ENCODE data around the gene TSEN54. TPM values are rescaled to one million over a fixed set of nuclear protein-coding genes. Genes with fewer than 3 reads are reported as not detected.

Gene TSEN54
- polyA plus RNA-seq, 1 donor (not counting 4 experiments of a cell fraction or from before 2014, with no cell fraction given) = 24.1 TPM

DNA sequence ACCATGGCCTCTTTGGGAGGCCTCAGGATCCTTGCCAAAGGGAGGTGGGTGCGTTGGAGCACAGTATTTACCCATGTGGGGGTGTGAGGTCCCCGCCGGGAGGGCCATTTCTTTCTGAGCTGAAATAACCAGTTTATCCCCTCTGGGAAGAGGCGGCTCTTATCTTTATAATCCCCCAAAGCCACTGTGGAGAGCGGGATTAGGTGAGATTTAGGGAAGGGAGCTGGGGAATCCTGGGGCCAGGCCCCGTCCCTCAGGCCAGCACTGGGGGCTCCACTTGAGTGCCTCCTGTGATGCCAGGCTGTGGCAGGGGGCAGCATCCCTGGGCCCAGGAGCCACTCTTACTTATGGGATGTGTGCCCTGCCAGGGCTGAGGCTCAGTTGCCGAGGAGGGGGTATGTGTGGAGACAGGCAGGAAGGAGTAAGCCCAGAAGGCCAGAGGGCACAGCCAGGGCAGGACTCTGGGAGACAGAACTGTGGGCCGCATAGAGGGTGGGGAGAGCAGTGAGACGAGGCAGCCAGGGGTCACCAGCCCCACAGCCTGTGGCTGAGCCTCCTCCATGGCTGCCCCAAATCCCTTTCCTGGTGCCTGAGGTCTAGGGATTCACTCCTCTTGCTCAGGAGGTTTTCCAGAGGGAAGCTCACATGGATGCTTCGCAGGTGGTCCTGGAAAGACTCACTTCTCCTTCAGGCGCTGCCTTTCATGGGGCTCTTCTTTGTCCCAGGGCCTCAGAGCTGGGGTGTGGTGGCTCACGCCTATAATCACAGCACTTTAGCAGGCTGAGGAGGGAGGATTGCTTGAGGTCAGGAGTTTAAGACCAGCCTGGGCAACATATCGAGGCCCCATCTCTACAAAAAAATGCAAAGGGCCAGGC, 34.9 kb upstream of the TSEN54 start:
- H3K9me3 ChIP-seq (ENCODE audit: control insufficient read depth, low read depth, low read length) = no peaks in the 10 kb centered on the region
- TF ChIP-seq, protein P1, sequence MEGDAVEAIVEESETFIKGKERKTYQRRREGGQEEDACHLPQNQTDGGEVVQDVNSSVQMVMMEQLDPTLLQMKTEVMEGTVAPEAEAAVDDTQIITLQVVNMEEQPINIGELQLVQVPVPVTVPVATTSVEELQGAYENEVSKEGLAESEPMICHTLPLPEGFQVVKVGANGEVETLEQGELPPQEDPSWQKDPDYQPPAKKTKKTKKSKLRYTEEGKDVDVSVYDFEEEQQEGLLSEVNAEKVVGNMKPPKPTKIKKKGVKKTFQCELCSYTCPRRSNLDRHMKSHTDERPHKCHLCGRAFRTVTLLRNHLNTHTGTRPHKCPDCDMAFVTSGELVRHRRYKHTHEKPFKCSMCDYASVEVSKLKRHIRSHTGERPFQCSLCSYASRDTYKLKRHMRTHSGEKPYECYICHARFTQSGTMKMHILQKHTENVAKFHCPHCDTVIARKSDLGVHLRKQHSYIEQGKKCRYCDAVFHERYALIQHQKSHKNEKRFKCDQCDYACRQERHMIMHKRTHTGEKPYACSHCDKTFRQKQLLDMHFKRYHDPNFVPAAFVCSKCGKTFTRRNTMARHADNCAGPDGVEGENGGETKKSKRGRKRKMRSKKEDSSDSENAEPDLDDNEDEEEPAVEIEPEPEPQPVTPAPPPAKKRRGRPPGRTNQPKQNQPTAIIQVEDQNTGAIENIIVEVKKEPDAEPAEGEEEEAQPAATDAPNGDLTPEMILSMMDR (optimal IDR thresholded peaks at IDR 0.05 in 1 of 3, IDR thresholded peaks at IDR 0.05 in 1 of 3, conservative IDR thresholded peaks at IDR 0.05 in 1 of 3; ENCODE audit: extremely low read depth in 1 of 3, insufficient read depth in 2 of 3, low read length in 3 of 3) = no peak
- TF ChIP-seq EZH2 (IDR thresholded peaks at IDR 0.05; ENCODE audit: low read length) = no peak
- no peak overlapping the region for H3K4me3 ChIP-seq (ENCODE audit: control insufficient read depth in 2 of 3, extremely low read depth in 1 of 3, insufficient read depth in 2 of 3, low read depth in 1 of 3, low read length in 3 of 3)
- no peaks in the 10 kb centered on the region for H3K27me3 ChIP-seq (ENCODE audit: control insufficient read depth, extremely low read depth, insufficient read depth, low read length)
- no peak for FAIRE-seq
- H3K79me2 ChIP-seq (ENCODE audit: control insufficient read depth, insufficient read depth, low read length) = no peaks in the 10 kb centered on the region
- H3K27ac ChIP-seq (ENCODE audit: control insufficient read depth, insufficient read depth, low read length) = no peak overlapping the region
- peaks cover 0 to 1% of the 10 kb centered on the region in 2 experiments for H3K36me3 ChIP-seq (ENCODE audit: control insufficient read depth in 2 of 2, extremely low read depth in 1 of 2, insufficient read depth in 2 of 2, low read length in 2 of 2)
- dilution Hi-C loops (cut with MboI; ENCODE audit: extremely low pct_ligation_motif_present, low sequenced_read_pairs) = no loop called here
- H3K4me1 ChIP-seq (ENCODE audit: control insufficient read depth, extremely low read depth, insufficient read depth, low read length) = no peaks in the 10 kb centered on the region
- peaks cover 4% of the 10 kb centered on the region for H4K20me1 ChIP-seq (ENCODE audit: control insufficient read depth, extremely low read depth, insufficient read depth, low read length)
- no peak for DNase-seq (ENCODE audit: low read depth, low spot score)
- H3K9ac ChIP-seq (ENCODE audit: control insufficient read depth, extremely low read depth, insufficient read depth, low read length) = no peak overlapping the region
- H2AFZ ChIP-seq (ENCODE audit: control insufficient read depth, low read length) = no peak overlapping the region
- H3K9me1 ChIP-seq (ENCODE audit: control insufficient read depth, extremely low read depth, insufficient read depth, low read length) = no peaks in the 10 kb centered on the region
- no peak overlapping the region for H3K4me2 ChIP-seq (ENCODE audit: control insufficient read depth, extremely low read depth, insufficient read depth, low read depth, low read length)

DNA sequence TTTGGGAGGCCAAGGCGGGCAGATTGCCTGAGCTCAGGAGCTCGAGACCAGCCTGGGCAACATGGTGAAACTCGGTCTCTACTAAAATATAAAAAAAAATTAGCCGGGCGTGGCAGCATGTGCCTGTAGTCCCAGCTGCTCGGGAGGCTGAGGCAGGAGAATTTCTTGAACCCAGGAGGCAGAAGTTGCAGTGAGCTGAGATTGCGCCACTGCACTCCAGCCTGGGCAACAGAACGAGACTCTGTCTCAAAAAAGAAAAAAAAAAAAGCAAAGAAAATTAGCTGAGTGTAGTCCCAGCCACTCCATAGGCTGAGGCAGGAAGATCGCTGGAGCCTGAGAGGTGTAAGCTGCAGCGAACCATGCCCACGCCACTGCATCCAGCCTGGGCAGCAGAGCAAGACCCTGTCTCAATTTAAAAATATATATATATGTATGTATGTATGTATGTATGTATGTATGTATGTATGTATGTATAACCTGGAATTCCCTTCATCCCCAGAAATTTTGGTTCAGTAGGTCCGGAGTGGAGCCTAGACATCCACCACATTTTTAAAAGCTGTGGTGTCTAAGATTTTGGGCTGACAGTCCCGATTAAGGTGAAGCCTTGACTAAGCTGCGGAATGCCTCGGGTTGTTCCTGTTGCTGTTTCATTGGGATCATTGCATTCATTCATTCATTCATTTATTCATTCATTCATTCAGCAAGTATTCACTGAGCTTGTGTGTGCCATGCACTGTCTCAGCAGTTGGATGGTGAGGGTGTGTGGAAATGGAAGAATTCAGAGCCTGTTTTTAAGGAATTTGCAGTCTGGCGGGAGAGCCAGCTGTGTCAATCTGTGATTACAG, 34.0 kb upstream of the TSEN54 start:
- TF ChIP-seq EZH2 (IDR thresholded peaks at IDR 0.05; ENCODE audit: low read length) = no peak
- TF ChIP-seq, protein P1 (optimal IDR thresholded peaks at IDR 0.05 in 1 of 3, IDR thresholded peaks at IDR 0.05 in 1 of 3, conservative IDR thresholded peaks at IDR 0.05 in 1 of 3; ENCODE audit: extremely low read depth in 1 of 3, insufficient read depth in 2 of 3, low read length in 3 of 3) = no peak
- peaks cover 0 to 1% of the 10 kb centered on the region in 2 experiments for H3K36me3 ChIP-seq (ENCODE audit: control insufficient read depth in 2 of 2, extremely low read depth in 1 of 2, insufficient read depth in 2 of 2, low read length in 2 of 2)
- dilution Hi-C loops (cut with MboI; ENCODE audit: extremely low pct_ligation_motif_present, low sequenced_read_pairs) = no loop called here
- H4K20me1 ChIP-seq (ENCODE audit: control insufficient read depth, extremely low read depth, insufficient read depth, low read length) = peaks cover 4% of the 10 kb centered on the region
- DNase-seq (ENCODE audit: low read depth, low spot score) (no peak), FAIRE-seq (no peak)
- no peaks in the 10 kb centered on the region for H3K79me2 ChIP-seq (ENCODE audit: control insufficient read depth, insufficient read depth, low read length)
- H3K4me1 ChIP-seq (ENCODE audit: control insufficient read depth, extremely low read depth, insufficient read depth, low read length) = no peaks in the 10 kb centered on the region
- no peaks in the 10 kb centered on the region for H3K9me1 ChIP-seq (ENCODE audit: control insufficient read depth, extremely low read depth, insufficient read depth, low read length)
- no peak overlapping the region for H3K27ac ChIP-seq (ENCODE audit: control insufficient read depth, insufficient read depth, low read length)
- no peaks in the 10 kb centered on the region for H3K27me3 ChIP-seq (ENCODE audit: control insufficient read depth, extremely low read depth, insufficient read depth, low read length)
- H3K4me2 ChIP-seq (ENCODE audit: control insufficient read depth, extremely low read depth, insufficient read depth, low read depth, low read length) = no peak overlapping the region
- H3K4me3 ChIP-seq (ENCODE audit: control insufficient read depth in 2 of 3, extremely low read depth in 1 of 3, insufficient read depth in 2 of 3, low read depth in 1 of 3, low read length in 3 of 3) = no peak overlapping the region
- H3K9me3 ChIP-seq (ENCODE audit: control insufficient read depth, low read depth, low read length) = no peaks in the 10 kb centered on the region
- no peak overlapping the region for H2AFZ ChIP-seq (ENCODE audit: control insufficient read depth, low read length)
- H3K9ac ChIP-seq (ENCODE audit: control insufficient read depth, extremely low read depth, insufficient read depth, low read length) = no peak overlapping the region

All from keratinocyte (primary cell).